H1 (cell line): Measurements from ENCODE around the gene ZDHHC9.

ENCODE experiments used
- POLR2AphosphoS5 ChIP-seq: IDR thresholded peaks from 2 replicates; pipeline ENCODE4 v1.6.1; 2011; ENCODE audit warnings: low read depth, low read length
- TF ChIP-seq, protein P1 (sequence below), 3 experiments: IDR thresholded peaks; 1 replicate in 2 of 3; 2 replicates in 1 of 3; pipeline versions ENCODE4 v1.5.1 to v1.6.1; 2011; ENCODE audit warnings: low read length in 3 of 3, mild to moderate bottlenecking in 3 of 3, inconsistent platforms in 2 of 3, low read depth in 1 of 3, moderate library complexity in 1 of 3; ENCODE audit not compliant: insufficient read depth in 1 of 3; ENCODE audit errors: control extremely low read depth in 1 of 3
- TF ChIP-seq, protein P2 (sequence below): IDR thresholded peaks from 2 replicates; pipeline ENCODE4 v1.6.1; 2012; ENCODE audit warnings: low read length, inconsistent platforms

DNA sequence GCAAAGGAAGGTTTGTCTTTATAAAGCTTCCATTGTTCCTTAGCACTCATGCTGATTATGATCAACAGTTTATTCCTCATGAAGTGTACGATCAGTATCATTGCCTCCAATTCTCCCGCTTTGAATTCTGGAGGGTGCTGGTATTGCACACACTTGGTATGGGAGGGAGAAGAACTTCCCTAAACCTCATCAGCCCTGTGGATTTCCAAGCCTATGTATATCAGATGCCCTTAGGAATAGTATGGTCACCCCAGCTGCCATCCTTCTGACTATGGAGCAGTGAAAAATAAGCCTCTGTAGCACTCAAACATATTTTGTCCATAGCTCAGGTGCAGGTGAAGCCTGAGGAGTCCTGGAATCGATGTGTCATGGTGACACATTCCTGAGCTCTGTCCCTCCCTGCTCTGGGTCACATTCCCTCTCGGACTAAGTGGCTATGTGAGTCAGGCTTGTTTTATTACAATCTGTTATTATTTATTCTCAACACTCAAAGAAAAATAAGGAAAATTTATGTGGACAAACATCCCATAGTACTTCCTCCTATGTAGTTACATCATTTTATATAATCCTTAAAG is 2.0 kb upstream of the ZDHHC9 start:
- TF ChIP-seq, protein P1, sequence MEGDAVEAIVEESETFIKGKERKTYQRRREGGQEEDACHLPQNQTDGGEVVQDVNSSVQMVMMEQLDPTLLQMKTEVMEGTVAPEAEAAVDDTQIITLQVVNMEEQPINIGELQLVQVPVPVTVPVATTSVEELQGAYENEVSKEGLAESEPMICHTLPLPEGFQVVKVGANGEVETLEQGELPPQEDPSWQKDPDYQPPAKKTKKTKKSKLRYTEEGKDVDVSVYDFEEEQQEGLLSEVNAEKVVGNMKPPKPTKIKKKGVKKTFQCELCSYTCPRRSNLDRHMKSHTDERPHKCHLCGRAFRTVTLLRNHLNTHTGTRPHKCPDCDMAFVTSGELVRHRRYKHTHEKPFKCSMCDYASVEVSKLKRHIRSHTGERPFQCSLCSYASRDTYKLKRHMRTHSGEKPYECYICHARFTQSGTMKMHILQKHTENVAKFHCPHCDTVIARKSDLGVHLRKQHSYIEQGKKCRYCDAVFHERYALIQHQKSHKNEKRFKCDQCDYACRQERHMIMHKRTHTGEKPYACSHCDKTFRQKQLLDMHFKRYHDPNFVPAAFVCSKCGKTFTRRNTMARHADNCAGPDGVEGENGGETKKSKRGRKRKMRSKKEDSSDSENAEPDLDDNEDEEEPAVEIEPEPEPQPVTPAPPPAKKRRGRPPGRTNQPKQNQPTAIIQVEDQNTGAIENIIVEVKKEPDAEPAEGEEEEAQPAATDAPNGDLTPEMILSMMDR (IDR thresholded peaks at IDR 0.05; ENCODE audit: control extremely low read depth in 1 of 3, insufficient read depth in 1 of 3, low read depth in 1 of 3, low read length in 3 of 3), result no peak
- TF ChIP-seq, protein P2, sequence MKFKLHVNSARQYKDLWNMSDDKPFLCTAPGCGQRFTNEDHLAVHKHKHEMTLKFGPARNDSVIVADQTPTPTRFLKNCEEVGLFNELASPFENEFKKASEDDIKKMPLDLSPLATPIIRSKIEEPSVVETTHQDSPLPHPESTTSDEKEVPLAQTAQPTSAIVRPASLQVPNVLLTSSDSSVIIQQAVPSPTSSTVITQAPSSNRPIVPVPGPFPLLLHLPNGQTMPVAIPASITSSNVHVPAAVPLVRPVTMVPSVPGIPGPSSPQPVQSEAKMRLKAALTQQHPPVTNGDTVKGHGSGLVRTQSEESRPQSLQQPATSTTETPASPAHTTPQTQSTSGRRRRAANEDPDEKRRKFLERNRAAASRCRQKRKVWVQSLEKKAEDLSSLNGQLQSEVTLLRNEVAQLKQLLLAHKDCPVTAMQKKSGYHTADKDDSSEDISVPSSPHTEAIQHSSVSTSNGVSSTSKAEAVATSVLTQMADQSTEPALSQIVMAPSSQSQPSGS, result no peak
- TF ChIP-seq POLR2AphosphoS5, result no peak
